ENCODE measurements around the gene ACOX3.
"Not testable (repeated sequence)": the region's sequence is repeated elsewhere in the genome, so short reads cannot be mapped to it uniquely, and the experiment has no call there.

Gene ACOX3

GRCh38 chr4:8403173-8403753 lies 37.3 kb downstream of the ACOX3 start:
- DNase-seq: no peak

- no peak for DNase-seq
Measured at GRCh38 chr4:8402640-8403039, 37.9 kb downstream of the ACOX3 start.

GRCh38 chr4:8402181-8402597 lies 38.3 kb downstream of the ACOX3 start:
- no peak for DNase-seq

- no peak for DNase-seq
Measured at GRCh38 chr4:8401665-8402064, 38.9 kb downstream of the ACOX3 start.

- no peak for DNase-seq
Measured at GRCh38 chr4:8400632-8401325, 39.7 kb downstream of the ACOX3 start.

GRCh38 chr4:8399298-8399697 lies 41.2 kb downstream of the ACOX3 start:
- DNase-seq: no peak

- no peak for DNase-seq
Measured at GRCh38 chr4:8398347-8398746, 42.2 kb downstream of the ACOX3 start.

GRCh38 chr4:8396762-8397406 lies 43.6 kb downstream of the ACOX3 start:
- no peak for DNase-seq

- no peak for DNase-seq
Measured at GRCh38 chr4:8395504-8396296, 44.8 kb downstream of the ACOX3 start.

GRCh38 chr4:8394806-8395205 lies 45.7 kb downstream of the ACOX3 start:
- DNase-seq: no peak

GRCh38 chr4:8394061-8394519 lies 46.4 kb downstream of the ACOX3 start:
- DNase-seq: no peak

- DNase-seq: no peak
Measured at GRCh38 chr4:8393593-8394038, 46.9 kb downstream of the ACOX3 start.

GRCh38 chr4:8392591-8393190 lies 47.8 kb downstream of the ACOX3 start:
- DNase-seq: no peak

- DNase-seq: peak; percentile 12 to 30
Measured at GRCh38 chr4:8391972-8392371, 48.6 kb downstream of the ACOX3 start.

- DNase-seq: no peak
Measured at GRCh38 chr4:8391071-8391470, 49.5 kb downstream of the ACOX3 start.

- DNase-seq: no peak
Measured at GRCh38 chr4:8390577-8390976, 49.9 kb downstream of the ACOX3 start.

- no peak for DNase-seq
Measured at GRCh38 chr4:8388528-8388870, 52.0 kb downstream of the ACOX3 start.

GRCh38 chr4:8387615-8388527 lies 52.7 kb downstream of the ACOX3 start:
- no peak for DNase-seq

- no peak for DNase-seq
Measured at GRCh38 chr4:8387194-8387593, 53.3 kb downstream of the ACOX3 start.

GRCh38 chr4:8386731-8387130 lies 53.8 kb downstream of the ACOX3 start:
- no peak for DNase-seq

GRCh38 chr4:8386131-8386530 lies 54.4 kb downstream of the ACOX3 start:
- DNase-seq: not testable (repeated sequence)

- DNase-seq: no peak
Measured at GRCh38 chr4:8385611-8386010, 54.9 kb downstream of the ACOX3 start.

Data from SHP77 (cell line).